ENCODE results near the gene ST6GALNAC6. TPM values are rescaled to one million over a fixed set of nuclear protein-coding genes. Genes with fewer than 3 reads are reported as not detected.

Gene ST6GALNAC6
- total and polyA plus RNA-seq, 2 of the 8 experiments (the other 6 are each of a cell fraction or from before 2014, with no cell fraction given) = 43.7 to 64.4 TPM

GRCh38 chr9:127942216-127943010 is 43.0 kb upstream of the ST6GALNAC6 start (continued):
- 0 out of 2 replicates have a peak, but pooled peaks have one; percentile 48 for TF ChIP-seq RXRA (IDR thresholded peaks at IDR 0.05; ENCODE audit: insufficient read depth, low read depth, low read length)
- peak; percentile 65 for TF ChIP-seq MAX (IDR thresholded peaks at IDR 0.05)
- no peak for TF ChIP-seq TAF1 (IDR thresholded peaks at IDR 0.05; ENCODE audit: low read depth, low read length)
- TF ChIP-seq GABPA (IDR thresholded peaks at IDR 0.05; ENCODE audit: borderline replicate concordance, insufficient read depth, low read length) = peak; percentile 75; the same call in 1 of the 2 replicates
- no peak for TF ChIP-seq SP4 (IDR thresholded peaks at IDR 0.05; ENCODE audit: low read length)
- no peak for TF ChIP-seq SIRT6 (IDR thresholded peaks at IDR 0.05; ENCODE audit: low read length)
- TF ChIP-seq POU5F1 (IDR thresholded peaks at IDR 0.05; ENCODE audit: low read depth, low read length) = no peak
- TF ChIP-seq BCL11A (IDR thresholded peaks at IDR 0.05; ENCODE audit: low read depth in 2 of 2, low read length in 2 of 2) = no peak
